AG09319 (cell line): Measurements from ENCODE around the gene ARL6IP4.

ENCODE experiments used
- DNase-seq: peaks from one replicate; pipeline ENCODE4 v3.0.0-alpha.2; 2010; ENCODE audit warnings: low read depth; ENCODE audit errors: extremely low read depth
- TF ChIP-seq, protein P1 (sequence below): IDR thresholded peaks from 2 replicates; pipeline ENCODE4 v1.5.1; 2011; ENCODE audit warnings: low read depth, mild to moderate bottlenecking, inconsistent platforms, low read length, moderate library complexity

The ARL6IP4 gene

DNA sequence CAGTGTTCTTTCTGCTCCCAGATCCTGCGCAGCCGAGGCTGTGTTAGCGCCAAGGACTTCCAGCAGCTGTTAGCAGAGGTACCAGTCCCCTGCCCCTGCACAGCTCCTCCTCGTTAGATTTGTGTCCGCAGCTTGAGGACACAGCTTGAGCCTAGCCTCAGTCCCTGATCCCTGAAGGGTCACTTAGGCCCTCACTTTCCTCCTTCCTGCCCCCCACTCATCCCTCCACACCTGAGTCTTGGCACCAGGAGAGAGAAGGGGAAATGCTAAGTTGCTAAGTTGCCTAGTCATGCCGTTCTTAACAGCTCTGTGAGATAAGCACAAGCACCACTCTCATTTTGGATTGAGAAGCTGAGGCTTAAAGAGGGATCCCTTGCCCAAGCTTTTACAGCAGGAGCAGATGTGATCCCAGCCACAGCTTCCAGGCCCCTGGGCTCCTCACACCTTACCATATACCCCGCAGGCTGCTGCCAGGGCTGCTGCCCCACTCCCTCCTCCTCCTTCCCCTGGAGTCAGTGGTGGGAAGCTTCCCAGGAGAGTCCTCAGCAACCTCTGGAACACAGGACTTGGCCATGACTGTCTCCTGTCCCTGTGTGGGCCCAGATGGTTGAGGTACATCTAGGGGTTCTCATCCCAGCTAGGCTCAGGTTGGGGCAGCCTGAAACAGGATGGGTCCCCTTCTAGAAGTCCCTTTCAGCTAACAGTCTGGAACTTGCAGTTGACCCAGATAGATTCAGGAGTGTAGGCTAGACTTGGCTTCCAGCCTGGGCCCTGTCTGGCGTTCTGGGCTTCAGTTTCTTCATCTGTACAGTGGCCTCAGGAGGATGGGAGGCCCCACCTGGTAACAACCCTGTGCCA is 4.5 kb upstream of the ARL6IP4 start:
- no peak for DNase-seq
- TF ChIP-seq, protein P1, sequence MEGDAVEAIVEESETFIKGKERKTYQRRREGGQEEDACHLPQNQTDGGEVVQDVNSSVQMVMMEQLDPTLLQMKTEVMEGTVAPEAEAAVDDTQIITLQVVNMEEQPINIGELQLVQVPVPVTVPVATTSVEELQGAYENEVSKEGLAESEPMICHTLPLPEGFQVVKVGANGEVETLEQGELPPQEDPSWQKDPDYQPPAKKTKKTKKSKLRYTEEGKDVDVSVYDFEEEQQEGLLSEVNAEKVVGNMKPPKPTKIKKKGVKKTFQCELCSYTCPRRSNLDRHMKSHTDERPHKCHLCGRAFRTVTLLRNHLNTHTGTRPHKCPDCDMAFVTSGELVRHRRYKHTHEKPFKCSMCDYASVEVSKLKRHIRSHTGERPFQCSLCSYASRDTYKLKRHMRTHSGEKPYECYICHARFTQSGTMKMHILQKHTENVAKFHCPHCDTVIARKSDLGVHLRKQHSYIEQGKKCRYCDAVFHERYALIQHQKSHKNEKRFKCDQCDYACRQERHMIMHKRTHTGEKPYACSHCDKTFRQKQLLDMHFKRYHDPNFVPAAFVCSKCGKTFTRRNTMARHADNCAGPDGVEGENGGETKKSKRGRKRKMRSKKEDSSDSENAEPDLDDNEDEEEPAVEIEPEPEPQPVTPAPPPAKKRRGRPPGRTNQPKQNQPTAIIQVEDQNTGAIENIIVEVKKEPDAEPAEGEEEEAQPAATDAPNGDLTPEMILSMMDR: no peak

DNA sequence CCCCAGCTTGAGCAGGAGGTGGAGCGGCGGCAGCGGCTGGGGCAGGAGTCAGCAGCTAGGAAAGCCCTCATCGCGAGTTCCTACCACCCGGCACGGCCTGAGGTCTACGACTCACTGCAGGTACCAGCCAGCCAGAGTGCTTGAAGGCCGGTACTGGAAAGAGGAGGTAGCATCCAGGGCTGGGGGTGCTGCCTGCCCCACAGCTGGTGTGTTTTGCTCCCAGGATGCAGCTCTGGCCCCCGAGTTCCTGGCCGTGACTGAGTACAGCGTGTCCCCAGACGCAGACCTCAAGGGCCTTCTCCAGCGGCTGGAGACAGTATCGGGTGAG is 3.9 kb upstream of the ARL6IP4 start:
- TF ChIP-seq, protein P1: no peak
- no peak for DNase-seq

DNA sequence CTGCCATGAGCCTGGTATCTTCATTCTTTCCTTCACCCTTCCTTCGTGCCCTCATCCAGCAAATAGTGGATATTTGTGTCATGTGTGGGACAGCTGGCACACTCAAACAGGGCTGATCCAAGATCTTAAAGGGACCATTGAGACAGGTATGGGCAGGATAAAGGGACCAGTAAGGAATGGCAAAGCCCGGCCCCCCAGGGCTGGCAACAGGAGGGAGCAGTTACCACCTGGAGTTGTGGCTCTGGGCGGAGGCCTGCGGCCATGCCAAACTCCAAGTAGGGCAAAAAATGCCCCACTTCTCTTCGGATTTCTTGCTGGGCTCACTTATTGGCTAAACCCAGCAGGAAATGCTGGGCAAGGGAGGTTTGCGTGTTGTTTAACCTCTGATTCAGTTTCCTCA is 3.3 kb upstream of the ARL6IP4 start:
- TF ChIP-seq, protein P1: no peak

DNA sequence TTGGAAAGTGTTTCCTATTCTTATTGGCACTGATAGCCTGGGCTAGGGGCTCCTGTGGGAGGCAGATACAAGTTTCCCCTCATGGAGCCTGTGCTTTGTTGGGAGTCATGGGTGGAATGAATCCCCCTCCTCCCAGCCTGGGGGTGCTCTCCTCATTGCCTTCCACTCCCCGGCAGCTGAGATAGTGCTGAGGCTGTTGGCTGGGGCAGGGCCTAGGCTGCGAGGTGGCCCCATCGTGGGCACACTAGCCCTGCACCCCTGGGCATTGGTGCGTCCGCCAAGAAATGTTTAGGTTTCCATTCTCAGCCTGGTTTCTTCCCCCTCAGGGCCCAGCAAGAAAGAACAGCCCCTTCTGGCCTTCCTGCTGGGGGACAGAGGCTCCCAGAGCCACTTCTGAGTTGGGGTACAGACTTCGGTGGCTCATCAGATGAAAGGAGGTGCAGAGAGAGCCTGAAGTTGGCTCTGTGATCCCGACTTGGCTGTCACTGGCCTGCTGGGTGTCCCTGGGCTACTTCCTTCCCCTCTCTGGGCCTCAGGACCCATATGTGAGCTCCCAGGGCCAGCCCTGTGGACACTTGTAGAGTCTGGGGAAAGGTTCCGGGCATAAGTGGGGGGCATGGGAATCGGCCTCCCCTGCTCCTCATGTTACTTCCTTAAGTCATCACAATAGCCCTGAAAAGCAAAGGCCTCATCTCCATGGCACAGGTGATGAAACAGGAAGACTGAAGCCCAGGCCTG is 2.7 kb upstream of the ARL6IP4 start:
- TF ChIP-seq, protein P1: no peak
- no peak for DNase-seq

More for the DNA sequence above, 3.3 kb upstream of the ARL6IP4 start:
- DNase-seq: no peak

DNA sequence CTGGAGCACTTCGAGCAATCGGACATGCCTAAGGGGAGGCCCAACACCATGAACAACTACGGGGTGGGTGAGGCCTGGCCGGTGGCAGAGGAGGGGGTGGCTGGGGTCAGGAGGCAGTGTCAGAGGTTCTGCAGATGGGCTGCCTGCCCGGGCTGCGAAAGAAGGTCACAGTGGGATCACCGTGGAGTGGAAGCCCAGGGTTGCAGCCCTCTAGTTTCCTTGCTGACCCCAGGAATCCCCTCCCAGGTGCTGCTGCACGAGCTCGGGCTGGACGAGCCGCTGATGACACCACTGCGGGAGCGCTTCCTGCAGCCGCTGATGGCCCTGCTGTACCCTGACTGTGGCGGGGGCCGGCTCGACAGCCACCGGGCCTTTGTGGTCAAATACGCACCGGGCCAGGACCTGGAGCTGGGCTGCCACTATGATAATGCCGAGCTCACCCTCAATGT is 1.9 kb upstream of the ARL6IP4 start:
- TF ChIP-seq, protein P1: no peak
- DNase-seq: no peak

DNA sequence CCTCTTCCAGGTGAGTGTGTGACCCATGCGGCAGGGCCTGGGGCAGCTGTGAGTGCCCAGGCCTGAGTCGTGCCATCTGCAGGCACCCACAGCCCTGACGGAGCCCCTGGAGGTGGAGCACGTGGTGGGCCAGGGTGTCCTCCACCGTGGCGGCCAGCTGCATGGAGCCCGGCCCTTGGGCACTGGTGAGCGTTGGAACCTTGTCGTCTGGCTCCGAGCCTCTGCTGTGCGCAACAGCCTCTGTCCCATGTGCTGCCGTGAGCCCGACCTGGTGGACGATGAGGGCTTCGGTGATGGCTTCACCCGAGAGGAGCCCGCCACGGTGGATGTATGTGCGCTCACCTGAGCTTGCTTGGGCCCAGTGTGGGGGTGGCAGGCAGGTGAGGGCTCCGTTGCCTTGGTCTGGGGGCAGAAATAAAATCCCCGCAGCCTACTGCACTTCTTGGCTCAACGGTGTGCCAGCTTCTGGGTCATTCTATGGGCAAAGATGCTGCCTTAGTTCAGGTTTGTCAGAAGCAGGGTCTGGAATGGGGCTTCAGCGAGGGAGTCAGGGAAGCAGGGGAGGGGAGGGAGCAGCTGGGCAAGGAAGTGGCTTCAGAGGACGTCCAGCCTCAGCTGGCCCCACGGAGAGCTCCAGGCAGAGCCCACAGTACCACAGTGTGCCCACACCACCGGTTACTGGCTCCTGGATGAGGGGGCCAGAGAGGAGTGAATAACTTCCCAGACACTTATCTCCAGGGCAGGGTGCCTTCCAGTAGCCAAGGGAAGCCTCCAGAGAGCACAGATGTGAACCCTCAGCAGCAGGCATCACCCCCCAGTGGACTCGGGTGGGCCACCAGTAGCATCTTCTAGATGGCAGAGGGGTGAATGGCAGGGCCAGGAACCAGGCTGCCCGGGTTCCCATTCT is 1.2 kb upstream of the ARL6IP4 start:
- DNase-seq: no peak
- TF ChIP-seq, protein P1: no peak

DNA sequence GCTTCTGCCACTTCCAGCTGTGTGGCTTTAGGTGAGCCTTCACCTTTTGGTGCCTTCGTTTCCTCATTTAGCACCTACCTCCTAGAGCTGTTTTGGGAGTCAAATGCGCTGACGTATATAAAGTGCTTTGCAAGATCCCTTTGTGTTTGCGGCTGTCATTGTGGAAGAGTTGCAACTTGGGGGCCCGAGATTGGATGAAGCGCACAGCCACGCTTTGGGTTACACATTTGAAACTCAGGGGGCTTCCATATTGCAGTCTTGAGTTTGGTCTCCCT is 636 bp upstream of the ARL6IP4 start:
- TF ChIP-seq, protein P1: no peak
- no peak for DNase-seq
